ENCODE measurements around the gene USP37.
A peak's percentile ranks its signal among the peaks of the same experiment; 100 is the strongest.

The USP37 gene

GRCh38 chr2:218429911-218430692 is 138.0 kb downstream of the USP37 start:
- no peak for DNase-seq

DNA sequence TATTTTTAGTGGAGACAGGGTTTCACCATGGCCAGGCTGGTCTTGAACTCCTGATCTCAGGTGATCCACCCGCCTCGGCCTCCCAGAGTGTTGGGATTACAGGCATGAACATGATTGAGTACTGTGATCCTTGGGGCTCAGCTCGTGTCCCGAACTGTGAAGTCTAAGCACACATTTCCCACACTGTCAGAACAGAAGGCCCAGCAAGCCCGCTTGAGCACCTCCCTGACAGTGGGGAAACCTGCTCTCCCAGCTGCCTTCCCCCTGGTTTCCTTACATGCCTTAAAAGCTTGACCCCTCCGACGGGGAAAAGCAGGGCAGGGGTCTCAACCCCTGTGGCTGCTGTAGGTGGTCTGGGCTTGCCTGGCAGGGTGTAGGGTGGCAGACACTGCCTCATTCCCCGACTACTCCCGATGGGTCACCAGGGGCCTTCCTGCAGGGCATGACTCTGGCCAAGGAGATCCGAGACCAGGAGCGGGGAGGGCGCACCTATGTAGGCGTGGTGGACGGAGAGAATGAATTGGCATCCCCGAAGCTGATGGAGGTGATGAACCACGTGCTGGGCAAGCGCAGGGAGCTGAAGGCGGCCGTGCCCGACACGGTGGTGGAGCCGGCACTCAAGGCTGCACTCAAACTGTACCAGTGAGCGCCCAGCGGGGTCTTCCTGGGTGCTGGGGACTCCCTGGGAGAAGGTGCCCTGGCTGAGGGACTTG is 139.1 kb downstream of the USP37 start:
- no peak for DNase-seq

GRCh38 chr2:218427741-218428140 is 140.4 kb downstream of the USP37 start:
- DNase-seq = no peak

- no peak for DNase-seq
Measured at GRCh38 chr2:218425531-218425930, 142.6 kb downstream of the USP37 start.

DNA sequence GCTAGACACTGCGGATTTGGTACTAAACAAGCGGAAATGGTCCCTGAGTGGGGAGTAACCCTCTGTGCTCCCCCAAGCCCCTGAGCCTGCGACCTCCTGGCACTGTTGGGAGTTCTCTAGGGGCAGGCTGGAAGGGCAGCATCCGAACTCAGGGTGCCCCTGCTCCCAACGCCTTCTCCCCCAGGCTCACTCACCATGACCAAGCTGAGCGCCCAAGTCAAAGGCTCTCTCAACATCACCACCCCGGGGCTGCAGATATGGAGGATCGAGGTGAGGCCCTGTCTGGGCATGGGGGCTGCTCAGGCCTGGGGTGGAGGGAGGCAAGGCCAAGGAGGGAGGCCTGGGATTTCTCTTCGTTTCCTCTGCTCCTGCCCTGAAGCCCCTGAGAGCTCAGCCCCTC is 144.6 kb downstream of the USP37 start:
- DNase-seq = no peak

GRCh38 chr2:218422403-218423086 is 145.6 kb downstream of the USP37 start:
- DNase-seq = no peak

GRCh38 chr2:218421027-218421426 is 147.1 kb downstream of the USP37 start:
- DNase-seq = no peak

- no peak for DNase-seq
Measured at GRCh38 chr2:218419630-218420216, 148.4 kb downstream of the USP37 start.

GRCh38 chr2:218418717-218419458 is 149.3 kb downstream of the USP37 start, which contains the start of gene VIL1:
Gene VIL1, plus strand, starts transcription at chr2:218419123. Its CDS starts 4,656 bp downstream, at chr2:218423779.
- DNase-seq = no peak

DNA sequence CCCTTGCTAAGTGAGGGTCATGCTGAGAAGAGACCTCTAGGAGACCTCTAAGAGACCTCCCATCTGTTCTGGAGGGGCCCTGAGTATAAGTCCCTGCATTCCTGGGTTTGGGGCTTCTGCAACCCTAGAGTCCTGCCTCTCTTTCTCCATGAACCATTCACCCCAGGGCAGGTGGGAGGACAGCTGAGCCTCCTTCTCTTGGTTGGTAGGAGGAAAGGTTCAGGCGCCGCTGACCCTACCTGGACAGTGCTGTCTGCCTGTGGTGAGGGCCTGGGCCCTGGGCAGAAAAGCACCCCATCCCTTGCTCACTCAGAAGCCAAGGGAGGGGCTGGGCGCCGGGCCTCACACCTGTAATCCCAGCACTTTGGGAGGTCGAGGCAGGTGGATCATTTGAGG is 149.8 kb downstream of the USP37 start:
- no peak for DNase-seq

DNA sequence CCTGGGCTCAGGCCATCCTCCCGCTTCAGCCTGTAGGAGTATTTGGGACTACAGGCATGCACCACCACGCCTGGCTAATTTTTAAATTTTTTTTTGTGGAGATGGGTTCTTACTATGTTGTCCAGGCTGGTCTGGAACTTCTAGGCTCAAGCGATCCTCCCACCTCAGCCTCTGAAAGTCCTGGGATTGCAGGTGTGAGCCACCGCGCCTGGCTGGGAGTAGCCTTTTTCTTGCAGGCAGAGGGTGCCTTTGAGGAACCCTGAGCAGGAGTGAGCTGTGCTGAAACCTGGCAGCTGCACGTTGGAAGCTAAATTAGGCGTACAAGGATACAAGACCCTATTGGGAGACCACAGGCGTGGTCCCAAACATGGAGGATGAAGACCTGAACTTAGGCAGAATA is 160.4 kb downstream of the USP37 start:
- DNase-seq = no peak

- DNase-seq = peak; percentile 79
Measured at GRCh38 chr2:218406949-218407618, 161.1 kb downstream of the USP37 start.

- DNase-seq = peak; percentile 87
Measured at GRCh38 chr2:218406209-218406948, 161.8 kb downstream of the USP37 start.

DNA sequence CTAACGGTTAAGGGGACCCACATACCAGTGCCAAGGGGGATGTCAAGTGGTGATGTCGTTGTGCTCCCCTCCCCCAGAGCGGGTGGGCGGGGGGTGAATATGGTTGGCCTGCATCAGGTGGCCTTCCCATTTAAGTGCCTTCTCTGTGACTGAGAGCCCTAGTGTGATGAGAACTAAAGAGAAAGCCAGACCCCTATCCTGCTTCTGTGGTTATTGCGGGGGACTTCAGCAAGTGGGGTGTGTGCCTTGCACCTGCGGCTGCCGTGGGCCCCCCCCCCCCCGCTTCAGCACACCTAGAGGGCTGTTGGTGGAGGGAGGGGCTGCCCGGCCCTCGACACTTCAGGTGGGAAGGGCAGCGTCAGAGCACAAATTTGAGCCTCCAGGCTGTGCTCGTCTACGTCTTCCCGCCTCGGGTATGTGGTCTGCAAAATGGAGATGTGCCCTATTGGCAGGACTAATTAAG is 162.4 kb downstream of the USP37 start:
- DNase-seq = no peak

GRCh38 chr2:218405086-218405745 is 162.9 kb downstream of the USP37 start:
- DNase-seq = no peak

GRCh38 chr2:218404351-218405085 is 163.6 kb downstream of the USP37 start:
- DNase-seq = no peak

- no peak for DNase-seq
Measured at GRCh38 chr2:218403810-218404209, 164.3 kb downstream of the USP37 start.

GRCh38 chr2:218402911-218403411 is 165.2 kb downstream of the USP37 start:
- DNase-seq = no peak

DNA sequence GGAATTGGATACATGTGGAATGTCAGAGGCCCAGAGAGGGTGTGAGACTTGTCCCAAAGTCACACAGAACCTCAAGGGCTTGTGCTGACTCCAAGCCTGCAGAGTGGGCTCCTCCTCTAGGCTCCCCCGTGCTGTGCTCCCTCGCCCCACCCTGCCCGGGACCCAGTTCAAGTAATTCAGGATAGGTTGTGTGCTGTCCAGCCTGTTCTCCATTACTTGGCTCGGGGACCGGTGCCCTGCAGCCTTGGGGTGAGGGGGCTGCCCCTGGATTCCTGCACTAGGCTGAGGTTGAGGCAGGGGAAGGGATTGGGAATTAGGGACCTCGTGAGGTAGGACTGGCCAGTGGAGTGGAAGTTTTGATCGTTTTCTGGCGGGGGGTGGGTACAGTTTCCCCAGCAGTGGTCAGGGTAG is 165.7 kb downstream of the USP37 start:
- no peak for DNase-seq

DNA sequence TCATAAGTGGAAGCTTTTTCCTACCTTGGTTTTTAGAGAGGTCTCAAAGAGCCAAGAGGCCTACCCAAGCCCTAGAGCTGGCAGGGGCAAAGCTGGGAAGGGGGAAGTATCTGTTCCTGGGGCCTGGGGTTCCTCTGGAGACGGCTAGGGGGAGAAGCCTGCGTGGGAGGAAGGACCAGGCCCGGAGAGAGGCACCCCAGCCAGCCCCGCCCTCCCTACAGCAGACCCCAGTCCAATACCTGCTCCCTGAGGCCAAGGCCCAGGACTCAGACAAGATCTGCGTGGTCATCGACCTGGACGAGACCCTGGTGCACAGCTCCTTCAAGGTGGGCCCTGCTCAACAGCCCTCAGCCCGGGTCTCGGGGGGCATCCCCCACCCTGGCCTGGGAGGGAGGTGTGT is 166.3 kb downstream of the USP37 start:
- DNase-seq = no peak

Data from NCI-H1092 treated with DMSO at 0.1 percent for 48 hours (cell line).